WTC11 (cell line): ENCODE measurements around the gene ATP8B3. TPM values are rescaled to one million over a fixed set of nuclear protein-coding genes. Genes with fewer than 3 reads are reported as not detected.

Experiments
- ATAC-seq: fragments of 200-7000 bp; cut with Tn5 transposase; 2 replicates; pipeline ENCODE4 v1.10.0; 2021; ENCODE audit warnings: mild to moderate bottlenecking, moderate library complexity
- CTCF ChIA-PET: fragments of 300-600 bp; sonication (Branson Sonifier 250); formaldehyde crosslinking; loops from one replicate; lab custom pipeline; 2021; ENCODE audit warnings: antibody characterized with exemption; lab: Charles Lee
- POLR2A ChIA-PET: fragments of 350-600 bp; sonication (Branson Sonifier 250); formaldehyde crosslinking; loops from one replicate; lab custom pipeline; 2021; ENCODE audit warnings: antibody characterized with exemption; lab: Charles Lee
- DNase-seq: peaks from one replicate; pipeline ENCODE4 v3.0.0; 2021; ENCODE audit warnings: low spot score
- H3K27ac Mint-ChIP-seq: 2 replicates; pipeline ENCODE4 v1.8.0; 2021; ENCODE audit warnings: mixed read lengths
- H3K27me3 Mint-ChIP-seq: 2 replicates; pipeline ENCODE4 v1.8.0; 2021; ENCODE audit warnings: low read depth, mild to moderate bottlenecking, moderate library complexity, mixed read lengths
- H3K36me3 Mint-ChIP-seq: 2 replicates; pipeline ENCODE4 v1.8.0; 2021; ENCODE audit warnings: mixed read lengths
- H3K4me1 Mint-ChIP-seq: 2 replicates; pipeline ENCODE4 v1.8.0; 2022; ENCODE audit warnings: mixed read lengths
- H3K4me3 Mint-ChIP-seq: 2 replicates; pipeline ENCODE4 v1.8.0; 2021; ENCODE audit warnings: mild to moderate bottlenecking, moderate library complexity, mixed read lengths
- H3K9me3 Mint-ChIP-seq: 2 replicates; pipeline ENCODE4 v1.8.0; 2021; ENCODE audit warnings: mixed read lengths
- CBFB ChIP-seq: sonication (generic); formaldehyde crosslinking; IDR thresholded peaks from 2 replicates; pipeline ENCODE4 v1.8.1; 2022; ENCODE audit warnings: mild to moderate bottlenecking, low read depth, missing genetic modification reagents
- CREM ChIP-seq: sonication (generic); formaldehyde crosslinking; IDR thresholded peaks from 2 replicates; pipeline ENCODE4 v1.8.1; 2022; ENCODE audit warnings: mild to moderate bottlenecking, missing genetic modification reagents, moderate library complexity
- ESRRA ChIP-seq: sonication (generic); formaldehyde crosslinking; IDR thresholded peaks from 2 replicates; pipeline ENCODE4 v1.8.1; 2022; ENCODE audit warnings: mild to moderate bottlenecking, missing genetic modification reagents, borderline replicate concordance
- FOXP1 ChIP-seq: sonication (generic); formaldehyde crosslinking; IDR thresholded peaks from 2 replicates; pipeline ENCODE4 v1.8.0; 2022; ENCODE audit warnings: missing genetic modification reagents, mild to moderate bottlenecking, moderate library complexity, borderline replicate concordance
- IRF2 ChIP-seq: sonication (generic); formaldehyde crosslinking; IDR thresholded peaks from 2 replicates; pipeline ENCODE4 v1.8.0; 2022; ENCODE audit warnings: low read depth, missing genetic modification reagents, borderline replicate concordance
- OVOL2 ChIP-seq: fragments of 250-450 bp; sonication (Bioruptor Pico); IDR thresholded peaks from 2 replicates; pipeline ENCODE4 v1.9.0; 2021; ENCODE audit warnings: mild to moderate bottlenecking, borderline replicate concordance
- SOX15 ChIP-seq: fragments of 250-450 bp; sonication (Bioruptor Pico); IDR thresholded peaks from 2 replicates; pipeline ENCODE4 v1.9.0; 2021; ENCODE audit warnings: mild to moderate bottlenecking
- TEAD4 ChIP-seq: sonication (generic); formaldehyde crosslinking; IDR thresholded peaks from 2 replicates; pipeline ENCODE4 v1.8.0; 2022; ENCODE audit warnings: mild to moderate bottlenecking, missing genetic modification reagents
- ZBTB21 ChIP-seq: sonication (generic); formaldehyde crosslinking; IDR thresholded peaks from 2 replicates; pipeline ENCODE4 v1.8.1; 2023; ENCODE audit warnings: mild to moderate bottlenecking, missing genetic modification reagents, borderline replicate concordance
- ZNF423 ChIP-seq: fragments of 250-450 bp; sonication (Bioruptor Pico); IDR thresholded peaks from 2 replicates; pipeline ENCODE4 v2.1.2; 2022; ENCODE audit warnings: mild to moderate bottlenecking, moderate library complexity
- total RNA-seq: library from RNA; stranded (reverse); gene quantifications from 3 replicates; pipeline ENCODE4 v1.2.3, GENCODE V29; 2021
- TF ChIP-seq, protein P1 (sequence below): sonication (generic); formaldehyde crosslinking; IDR thresholded peaks from 2 replicates; pipeline ENCODE4 v1.8.0; 2022; ENCODE audit warnings: mild to moderate bottlenecking, missing genetic modification reagents
- TF ChIP-seq, protein P2 (sequence below): fragments of 200-600 bp; IDR thresholded peaks from 2 replicates; pipeline ENCODE4 v1.8.0; 2022; ENCODE audit warnings: antibody characterized with exemption
- TF ChIP-seq, protein P3 (sequence below): fragments of 250-450 bp; sonication (Bioruptor Pico); IDR thresholded peaks from 2 replicates; pipeline ENCODE4 v1.9.0; 2021; ENCODE audit warnings: mild to moderate bottlenecking
- TF ChIP-seq, protein P4 (sequence below): sonication (generic); formaldehyde crosslinking; IDR thresholded peaks from 2 replicates; pipeline ENCODE4 v1.8.0; 2022; ENCODE audit warnings: missing genetic modification reagents
- TF ChIP-seq, protein P5 (sequence below): sonication (generic); formaldehyde crosslinking; IDR thresholded peaks from 2 replicates; pipeline ENCODE4 v1.8.0; 2022; ENCODE audit warnings: mild to moderate bottlenecking, missing genetic modification reagents
- TF ChIP-seq, protein P6 (sequence below): sonication (generic); formaldehyde crosslinking; conservative IDR thresholded peaks from 2 replicates; pipeline ENCODE4 v1.8.1; 2023; ENCODE audit warnings: mild to moderate bottlenecking, low read depth, missing genetic modification reagents, moderate library complexity
- TF ChIP-seq, protein P7 (sequence below): sonication (generic); formaldehyde crosslinking; IDR thresholded peaks from 2 replicates; pipeline ENCODE4 v1.8.0; 2022; ENCODE audit warnings: mild to moderate bottlenecking, missing genetic modification reagents
- TF ChIP-seq, protein P8 (sequence below): fragments of 250-450 bp; sonication (Bioruptor Pico); IDR thresholded peaks from 2 replicates; pipeline ENCODE4 v1.8.0; 2021; ENCODE audit warnings: mild to moderate bottlenecking

The ATP8B3 gene
- total RNA-seq, 1 experiment from 2014 or later, result 5.5 TPM

DNA sequence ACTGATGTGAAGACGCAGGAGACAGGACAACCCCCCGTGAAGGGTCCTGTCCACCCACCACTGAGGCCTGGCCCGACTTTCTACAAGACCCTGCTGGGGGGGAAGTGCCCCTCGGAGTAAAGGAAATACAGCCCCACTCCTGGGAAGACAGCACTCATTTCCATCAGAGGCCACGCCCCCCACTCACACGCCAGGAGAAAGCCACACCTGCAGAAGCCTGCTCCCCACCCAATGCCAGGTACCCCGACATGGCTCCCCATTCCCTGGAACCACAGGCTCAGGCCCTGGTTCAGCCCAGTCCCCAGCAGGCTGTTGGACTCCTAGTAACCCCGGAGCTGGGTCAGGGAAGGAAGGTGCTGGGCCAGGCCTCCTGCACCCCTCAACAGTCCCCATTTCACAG lies 10.9 kb upstream of the ATP8B3 start (continued):
- TF ChIP-seq, protein P1, sequence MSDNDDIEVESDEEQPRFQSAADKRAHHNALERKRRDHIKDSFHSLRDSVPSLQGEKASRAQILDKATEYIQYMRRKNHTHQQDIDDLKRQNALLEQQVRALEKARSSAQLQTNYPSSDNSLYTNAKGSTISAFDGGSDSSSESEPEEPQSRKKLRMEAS (CRISPR knock-in tag), result no peak
- TF ChIP-seq, protein P2, sequence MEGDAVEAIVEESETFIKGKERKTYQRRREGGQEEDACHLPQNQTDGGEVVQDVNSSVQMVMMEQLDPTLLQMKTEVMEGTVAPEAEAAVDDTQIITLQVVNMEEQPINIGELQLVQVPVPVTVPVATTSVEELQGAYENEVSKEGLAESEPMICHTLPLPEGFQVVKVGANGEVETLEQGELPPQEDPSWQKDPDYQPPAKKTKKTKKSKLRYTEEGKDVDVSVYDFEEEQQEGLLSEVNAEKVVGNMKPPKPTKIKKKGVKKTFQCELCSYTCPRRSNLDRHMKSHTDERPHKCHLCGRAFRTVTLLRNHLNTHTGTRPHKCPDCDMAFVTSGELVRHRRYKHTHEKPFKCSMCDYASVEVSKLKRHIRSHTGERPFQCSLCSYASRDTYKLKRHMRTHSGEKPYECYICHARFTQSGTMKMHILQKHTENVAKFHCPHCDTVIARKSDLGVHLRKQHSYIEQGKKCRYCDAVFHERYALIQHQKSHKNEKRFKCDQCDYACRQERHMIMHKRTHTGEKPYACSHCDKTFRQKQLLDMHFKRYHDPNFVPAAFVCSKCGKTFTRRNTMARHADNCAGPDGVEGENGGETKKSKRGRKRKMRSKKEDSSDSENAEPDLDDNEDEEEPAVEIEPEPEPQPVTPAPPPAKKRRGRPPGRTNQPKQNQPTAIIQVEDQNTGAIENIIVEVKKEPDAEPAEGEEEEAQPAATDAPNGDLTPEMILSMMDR, result no peak
- TF ChIP-seq CBFB (CRISPR knock-in tag), result no peak

DNA sequence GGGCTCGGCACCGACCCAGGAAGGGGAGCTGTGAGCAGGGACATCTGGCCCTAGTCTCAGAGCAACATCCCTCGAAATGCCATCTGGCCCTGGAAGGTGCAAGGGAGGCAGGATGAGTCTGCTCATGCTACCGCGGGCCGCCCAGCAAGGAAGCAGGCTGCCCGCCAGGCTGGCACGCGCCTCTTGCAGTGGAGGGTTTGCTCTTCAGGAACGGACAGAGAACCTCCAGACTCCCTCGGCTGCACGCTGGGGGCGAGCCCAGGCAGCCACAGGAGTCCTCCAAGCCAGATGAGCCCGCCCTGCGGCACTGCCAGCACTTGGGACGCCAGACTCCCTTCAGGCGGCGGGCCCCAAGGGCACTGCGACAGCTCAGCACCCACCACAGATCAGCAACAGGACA lies 10.1 kb upstream of the ATP8B3 start:
- no peak for ATAC-seq
- CTCF ChIA-PET, result interaction anchor here (1.3 to 3.7 kb wide), 3 partner anchors 15 to 54 kb away, joined by 3 to 13 read pairs (median 8); no protein-coding TSS in a partner anchor

DNA sequence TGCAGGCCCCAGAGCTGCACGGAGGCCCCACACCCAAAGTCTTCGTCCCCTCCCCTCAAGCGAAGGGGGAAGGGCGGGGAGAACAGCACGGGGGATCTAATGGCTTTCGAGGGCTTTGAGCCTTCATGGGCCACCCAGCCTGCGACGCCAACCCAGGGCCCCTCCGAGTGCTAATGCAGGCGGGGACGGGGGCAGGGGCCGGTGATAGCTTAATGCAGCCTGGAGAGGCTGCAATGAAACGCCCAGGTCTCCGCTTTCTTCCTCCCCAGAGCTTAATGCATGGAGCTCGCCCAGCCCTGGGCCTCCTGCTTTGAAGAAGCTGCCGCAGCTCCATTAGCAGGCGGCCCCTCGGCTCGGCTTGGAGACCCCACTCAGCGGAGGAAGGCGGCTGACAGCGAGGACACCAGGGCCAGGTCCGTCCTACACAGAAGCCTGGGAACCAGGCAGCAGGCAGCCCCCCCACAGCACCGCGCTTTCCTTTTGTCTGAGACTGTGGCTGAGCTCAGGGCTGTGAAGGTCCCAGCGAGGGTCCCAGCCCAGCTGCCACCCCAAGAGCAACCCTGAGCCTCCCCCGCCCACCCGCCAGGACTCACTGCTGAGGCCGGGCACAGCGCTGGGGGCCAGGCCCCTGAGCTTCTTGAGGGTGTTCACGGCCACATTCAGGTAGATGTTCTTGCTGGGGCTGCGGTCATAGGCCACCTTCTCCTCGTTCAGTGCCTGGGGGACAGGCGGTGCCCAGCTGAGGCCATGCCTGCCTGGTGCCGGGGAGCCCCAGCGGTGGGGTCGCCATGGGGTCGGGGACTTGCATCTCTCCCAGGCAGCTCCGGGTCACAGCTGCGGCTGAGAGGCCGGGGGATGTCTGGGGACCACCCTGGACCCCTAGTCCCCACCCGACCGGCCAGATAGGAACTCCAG lies 7.5 kb upstream of the ATP8B3 start:
- no peak for ATAC-seq
- POLR2A ChIA-PET, result interaction anchor here (0.6 kb wide), 1 partner anchor 96 kb away, joined by 4 read pairs; no protein-coding TSS in a partner anchor
- TF ChIP-seq, protein P3, sequence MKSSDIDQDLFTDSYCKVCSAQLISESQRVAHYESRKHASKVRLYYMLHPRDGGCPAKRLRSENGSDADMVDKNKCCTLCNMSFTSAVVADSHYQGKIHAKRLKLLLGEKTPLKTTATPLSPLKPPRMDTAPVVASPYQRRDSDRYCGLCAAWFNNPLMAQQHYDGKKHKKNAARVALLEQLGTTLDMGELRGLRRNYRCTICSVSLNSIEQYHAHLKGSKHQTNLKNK (CRISPR knock-in tag), result no peak
- TF ChIP-seq, protein P4, sequence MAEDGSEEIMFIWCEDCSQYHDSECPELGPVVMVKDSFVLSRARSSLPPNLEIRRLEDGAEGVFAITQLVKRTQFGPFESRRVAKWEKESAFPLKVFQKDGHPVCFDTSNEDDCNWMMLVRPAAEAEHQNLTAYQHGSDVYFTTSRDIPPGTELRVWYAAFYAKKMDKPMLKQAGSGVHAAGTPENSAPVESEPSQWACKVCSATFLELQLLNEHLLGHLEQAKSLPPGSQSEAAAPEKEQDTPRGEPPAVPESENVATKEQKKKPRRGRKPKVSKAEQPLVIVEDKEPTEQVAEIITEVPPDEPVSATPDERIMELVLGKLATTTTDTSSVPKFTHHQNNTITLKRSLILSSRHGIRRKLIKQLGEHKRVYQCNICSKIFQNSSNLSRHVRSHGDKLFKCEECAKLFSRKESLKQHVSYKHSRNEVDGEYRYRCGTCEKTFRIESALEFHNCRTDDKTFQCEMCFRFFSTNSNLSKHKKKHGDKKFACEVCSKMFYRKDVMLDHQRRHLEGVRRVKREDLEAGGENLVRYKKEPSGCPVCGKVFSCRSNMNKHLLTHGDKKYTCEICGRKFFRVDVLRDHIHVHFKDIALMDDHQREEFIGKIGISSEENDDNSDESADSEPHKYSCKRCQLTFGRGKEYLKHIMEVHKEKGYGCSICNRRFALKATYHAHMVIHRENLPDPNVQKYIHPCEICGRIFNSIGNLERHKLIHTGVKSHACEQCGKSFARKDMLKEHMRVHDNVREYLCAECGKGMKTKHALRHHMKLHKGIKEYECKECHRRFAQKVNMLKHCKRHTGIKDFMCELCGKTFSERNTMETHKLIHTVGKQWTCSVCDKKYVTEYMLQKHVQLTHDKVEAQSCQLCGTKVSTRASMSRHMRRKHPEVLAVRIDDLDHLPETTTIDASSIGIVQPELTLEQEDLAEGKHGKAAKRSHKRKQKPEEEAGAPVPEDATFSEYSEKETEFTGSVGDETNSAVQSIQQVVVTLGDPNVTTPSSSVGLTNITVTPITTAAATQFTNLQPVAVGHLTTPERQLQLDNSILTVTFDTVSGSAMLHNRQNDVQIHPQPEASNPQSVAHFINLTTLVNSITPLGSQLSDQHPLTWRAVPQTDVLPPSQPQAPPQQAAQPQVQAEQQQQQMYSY, result no peak
- TF ChIP-seq CBFB (CRISPR knock-in tag), result no peak
- TF ChIP-seq FOXP1, result no peak
- TF ChIP-seq CREM, result no peak
- TF ChIP-seq, protein P5, sequence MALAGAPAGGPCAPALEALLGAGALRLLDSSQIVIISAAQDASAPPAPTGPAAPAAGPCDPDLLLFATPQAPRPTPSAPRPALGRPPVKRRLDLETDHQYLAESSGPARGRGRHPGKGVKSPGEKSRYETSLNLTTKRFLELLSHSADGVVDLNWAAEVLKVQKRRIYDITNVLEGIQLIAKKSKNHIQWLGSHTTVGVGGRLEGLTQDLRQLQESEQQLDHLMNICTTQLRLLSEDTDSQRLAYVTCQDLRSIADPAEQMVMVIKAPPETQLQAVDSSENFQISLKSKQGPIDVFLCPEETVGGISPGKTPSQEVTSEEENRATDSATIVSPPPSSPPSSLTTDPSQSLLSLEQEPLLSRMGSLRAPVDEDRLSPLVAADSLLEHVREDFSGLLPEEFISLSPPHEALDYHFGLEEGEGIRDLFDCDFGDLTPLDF (CRISPR knock-in tag), result no peak
- TF ChIP-seq, protein P6, sequence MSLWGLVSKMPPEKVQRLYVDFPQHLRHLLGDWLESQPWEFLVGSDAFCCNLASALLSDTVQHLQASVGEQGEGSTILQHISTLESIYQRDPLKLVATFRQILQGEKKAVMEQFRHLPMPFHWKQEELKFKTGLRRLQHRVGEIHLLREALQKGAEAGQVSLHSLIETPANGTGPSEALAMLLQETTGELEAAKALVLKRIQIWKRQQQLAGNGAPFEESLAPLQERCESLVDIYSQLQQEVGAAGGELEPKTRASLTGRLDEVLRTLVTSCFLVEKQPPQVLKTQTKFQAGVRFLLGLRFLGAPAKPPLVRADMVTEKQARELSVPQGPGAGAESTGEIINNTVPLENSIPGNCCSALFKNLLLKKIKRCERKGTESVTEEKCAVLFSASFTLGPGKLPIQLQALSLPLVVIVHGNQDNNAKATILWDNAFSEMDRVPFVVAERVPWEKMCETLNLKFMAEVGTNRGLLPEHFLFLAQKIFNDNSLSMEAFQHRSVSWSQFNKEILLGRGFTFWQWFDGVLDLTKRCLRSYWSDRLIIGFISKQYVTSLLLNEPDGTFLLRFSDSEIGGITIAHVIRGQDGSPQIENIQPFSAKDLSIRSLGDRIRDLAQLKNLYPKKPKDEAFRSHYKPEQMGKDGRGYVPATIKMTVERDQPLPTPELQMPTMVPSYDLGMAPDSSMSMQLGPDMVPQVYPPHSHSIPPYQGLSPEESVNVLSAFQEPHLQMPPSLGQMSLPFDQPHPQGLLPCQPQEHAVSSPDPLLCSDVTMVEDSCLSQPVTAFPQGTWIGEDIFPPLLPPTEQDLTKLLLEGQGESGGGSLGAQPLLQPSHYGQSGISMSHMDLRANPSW (CRISPR knock-in tag), result no peak
- no peak for TF ChIP-seq IRF2
- no peak for TF ChIP-seq TEAD4
- no peak for TF ChIP-seq OVOL2 (CRISPR knock-in tag)
- no peak for TF ChIP-seq ESRRA (CRISPR knock-in tag)
- TF ChIP-seq ZBTB21, result no peak
- no peak for TF ChIP-seq ZNF423 (CRISPR knock-in tag)

More for the DNA sequence above, 10.1 kb upstream of the ATP8B3 start:
- Mint-ChIP-seq H3K27ac (peak overlapping the region; percentile 49; the same call in 1 of the 2 replicates), H3K36me3 (peaks cover 15% of the 10 kb centered on the region), H3K4me1 (peaks cover 6% of the 10 kb centered on the region; the same call in 1 of the 2 replicates), H3K27me3 (no peaks in the 10 kb centered on the region), H3K4me3 (no peak overlapping the region), H3K9me3 (no peaks in the 10 kb centered on the region)
- POLR2A ChIA-PET, result no interaction called here
- TF ChIP-seq, protein P7, sequence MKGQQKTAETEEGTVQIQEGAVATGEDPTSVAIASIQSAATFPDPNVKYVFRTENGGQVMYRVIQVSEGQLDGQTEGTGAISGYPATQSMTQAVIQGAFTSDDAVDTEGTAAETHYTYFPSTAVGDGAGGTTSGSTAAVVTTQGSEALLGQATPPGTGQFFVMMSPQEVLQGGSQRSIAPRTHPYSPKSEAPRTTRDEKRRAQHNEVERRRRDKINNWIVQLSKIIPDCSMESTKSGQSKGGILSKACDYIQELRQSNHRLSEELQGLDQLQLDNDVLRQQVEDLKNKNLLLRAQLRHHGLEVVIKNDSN, result no peak
- TF ChIP-seq, protein P8, sequence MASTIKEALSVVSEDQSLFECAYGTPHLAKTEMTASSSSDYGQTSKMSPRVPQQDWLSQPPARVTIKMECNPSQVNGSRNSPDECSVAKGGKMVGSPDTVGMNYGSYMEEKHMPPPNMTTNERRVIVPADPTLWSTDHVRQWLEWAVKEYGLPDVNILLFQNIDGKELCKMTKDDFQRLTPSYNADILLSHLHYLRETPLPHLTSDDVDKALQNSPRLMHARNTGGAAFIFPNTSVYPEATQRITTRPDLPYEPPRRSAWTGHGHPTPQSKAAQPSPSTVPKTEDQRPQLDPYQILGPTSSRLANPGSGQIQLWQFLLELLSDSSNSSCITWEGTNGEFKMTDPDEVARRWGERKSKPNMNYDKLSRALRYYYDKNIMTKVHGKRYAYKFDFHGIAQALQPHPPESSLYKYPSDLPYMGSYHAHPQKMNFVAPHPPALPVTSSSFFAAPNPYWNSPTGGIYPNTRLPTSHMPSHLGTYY (CRISPR knock-in tag), result no peak
- TF ChIP-seq SOX15, result no peak
- DNase-seq, result no peak

More for the DNA sequence above, 7.5 kb upstream of the ATP8B3 start:
- H3K27ac Mint-ChIP-seq, result no peak overlapping the region
- peaks cover 11% of the 10 kb centered on the region for H3K36me3 Mint-ChIP-seq
- DNase-seq, result no peak
- H3K27me3 Mint-ChIP-seq, result no peaks in the 10 kb centered on the region
- H3K4me3 Mint-ChIP-seq, result no peak overlapping the region
- H3K4me1 Mint-ChIP-seq, result 0 out of 2 replicates have a peak, but pooled peaks cover 2% of the 10 kb centered on the region
- CTCF ChIA-PET, result interaction anchor here (0.7 to 1.6 kb wide), 3 partner anchors 19 to 51 kb away, joined by 3 to 7 read pairs (median 5); no protein-coding TSS in a partner anchor
- H3K9me3 Mint-ChIP-seq, result no peaks in the 10 kb centered on the region
